ENCODE data around the gene CDHR4. TPM values are rescaled to one million over a fixed set of nuclear protein-coding genes. Genes with fewer than 3 reads are reported as not detected.

The CDHR4 gene
- total RNA-seq, 1 experiment from 2014 or later, result not detected

DNA sequence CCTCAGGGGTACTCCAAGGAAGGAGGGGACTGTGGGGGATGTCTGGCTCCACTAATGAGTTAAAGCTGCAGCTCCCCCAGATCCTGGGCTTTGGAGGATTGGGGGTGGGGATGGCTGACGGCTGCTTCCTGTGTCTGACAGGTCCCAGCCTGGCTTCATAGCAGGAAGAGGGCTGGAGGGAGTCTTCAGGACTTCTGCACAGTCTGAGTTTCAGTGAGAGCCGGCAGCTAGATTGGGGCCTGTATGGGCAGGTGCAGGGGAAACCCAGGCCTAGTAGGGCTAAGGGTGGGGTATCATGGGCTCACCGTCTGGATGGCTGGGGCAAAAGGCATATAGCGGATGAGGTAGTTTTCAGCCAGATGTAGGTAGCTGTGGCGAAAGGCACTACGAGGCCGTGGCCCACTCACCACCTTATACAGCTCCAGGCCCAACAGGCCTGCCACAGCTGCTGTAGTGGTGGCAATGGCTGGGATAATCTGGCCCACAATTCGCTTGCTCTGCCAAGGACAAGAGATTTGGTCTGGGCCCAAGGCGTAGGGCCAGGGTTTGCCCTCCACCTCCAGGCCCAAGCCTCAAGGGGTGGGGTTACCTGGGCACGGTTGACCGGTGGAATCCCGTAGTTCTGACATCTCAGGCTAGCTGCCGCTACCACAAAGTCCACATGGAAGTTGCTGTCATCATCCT lies 7.9 kb upstream of the CDHR4 start:
- peak; percentile 17 for DNase-seq
- H3K36me3 ChIP-seq (replicated peaks; ENCODE audit: control insufficient read depth, insufficient read depth, low read length), result no peaks in the 10 kb centered on the region
- H3K4me3 ChIP-seq (ENCODE audit: insufficient read depth, low read depth, low read length), result no peak overlapping the region
- peaks cover 14% of the 10 kb centered on the region for H3K27me3 ChIP-seq (ENCODE audit: control insufficient read depth, insufficient read depth, low read length)

DNA sequence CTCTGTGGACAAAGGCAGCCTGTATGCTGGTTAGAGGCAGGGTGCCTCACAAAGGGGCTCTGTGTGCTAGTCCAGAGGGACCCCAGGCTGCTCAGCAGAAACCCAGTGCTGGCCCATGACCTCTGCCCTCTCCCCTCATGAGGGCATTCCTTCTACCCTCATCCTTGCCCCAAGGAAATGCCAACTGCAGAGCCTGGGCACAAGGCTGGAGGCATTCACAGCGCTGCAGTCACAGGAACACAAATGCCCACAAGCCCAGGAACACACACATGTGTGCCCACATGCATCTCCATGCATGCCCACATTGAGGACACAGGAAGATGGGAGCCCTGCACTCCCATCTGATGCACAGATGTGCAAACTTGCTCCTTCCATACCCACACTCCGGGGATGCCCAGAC lies 7.2 kb upstream of the CDHR4 start:
- H3K4me3 ChIP-seq (ENCODE audit: insufficient read depth, low read depth, low read length), result no peak overlapping the region
- DNase-seq, result no peak
- peaks cover 15% of the 10 kb centered on the region for H3K27me3 ChIP-seq (ENCODE audit: control insufficient read depth, insufficient read depth, low read length)
- no peaks in the 10 kb centered on the region for H3K36me3 ChIP-seq (replicated peaks; ENCODE audit: control insufficient read depth, insufficient read depth, low read length)

DNA sequence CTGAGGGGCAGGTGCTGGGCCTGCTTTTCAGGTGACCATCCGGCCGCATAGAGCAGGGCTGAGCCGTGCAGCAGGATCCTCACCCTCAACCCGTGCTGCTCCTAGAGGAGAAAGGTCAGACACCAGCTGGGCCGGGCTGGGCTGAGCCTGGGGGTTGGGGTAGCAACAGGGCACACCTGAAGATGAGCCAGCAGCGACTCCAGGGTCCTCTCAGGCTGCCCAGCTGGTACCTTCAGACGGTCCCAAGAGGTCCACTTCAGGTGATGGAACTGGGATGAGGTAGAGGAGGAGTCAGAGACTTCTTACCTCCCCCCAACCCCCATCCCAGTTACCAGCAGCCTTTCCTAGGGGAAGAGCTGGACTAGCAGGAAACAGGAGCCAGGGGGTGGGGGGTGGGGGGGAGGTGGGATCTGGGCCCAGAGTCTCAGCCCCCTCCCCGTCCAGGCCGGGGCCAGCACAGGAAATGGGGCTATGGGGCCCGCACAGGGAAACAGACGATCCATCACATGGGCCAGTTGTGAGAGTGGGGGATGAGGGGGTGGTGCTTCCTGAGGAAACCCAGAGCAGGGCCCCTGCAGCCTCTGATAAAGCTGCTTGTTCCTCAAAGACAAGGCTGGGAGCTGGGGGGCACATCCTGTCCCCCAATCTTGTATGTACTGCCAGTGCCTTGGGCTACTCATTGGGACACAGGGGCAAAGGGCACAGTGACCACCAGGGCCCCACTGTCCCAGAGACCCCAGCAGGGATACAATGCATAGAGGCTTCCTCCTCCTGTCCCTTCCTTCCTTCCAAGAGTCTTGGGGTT lies 6.4 kb upstream of the CDHR4 start:
- Histone ChIP-seq H3K27me3 (ENCODE audit: control insufficient read depth, insufficient read depth, low read length) (peaks cover 17% of the 10 kb centered on the region), H3K36me3 (replicated peaks; ENCODE audit: control insufficient read depth, insufficient read depth, low read length) (no peaks in the 10 kb centered on the region), H3K4me3 (ENCODE audit: insufficient read depth, low read depth, low read length) (no peak overlapping the region)
- DNase-seq, result peak; percentile 72

DNA sequence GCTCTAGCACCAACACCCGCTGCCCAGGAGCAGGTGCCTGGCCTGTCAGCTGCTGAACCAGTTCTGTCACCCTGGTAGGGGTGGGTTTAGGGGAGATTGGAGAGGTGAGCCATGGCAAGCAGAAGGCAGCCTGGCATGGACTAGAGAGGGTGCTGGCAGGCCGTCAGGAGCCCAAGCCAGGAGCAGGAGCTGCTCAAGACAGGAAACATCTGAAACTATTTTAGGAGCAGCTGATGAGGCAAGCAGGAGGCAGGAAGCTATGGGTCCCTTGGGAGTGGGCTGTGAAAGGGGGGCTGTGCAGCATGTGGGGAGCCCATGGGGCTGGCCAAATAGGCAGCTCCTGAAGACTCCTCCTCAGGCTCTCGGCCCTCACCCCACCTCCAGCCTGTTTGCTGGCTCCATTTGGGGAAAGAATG lies 5.7 kb upstream of the CDHR4 start:
- peaks cover 17% of the 10 kb centered on the region for H3K27me3 ChIP-seq (ENCODE audit: control insufficient read depth, insufficient read depth, low read length)
- H3K4me3 ChIP-seq (ENCODE audit: insufficient read depth, low read depth, low read length), result no peak overlapping the region
- H3K36me3 ChIP-seq (replicated peaks; ENCODE audit: control insufficient read depth, insufficient read depth, low read length), result no peaks in the 10 kb centered on the region
- no peak for DNase-seq

DNA sequence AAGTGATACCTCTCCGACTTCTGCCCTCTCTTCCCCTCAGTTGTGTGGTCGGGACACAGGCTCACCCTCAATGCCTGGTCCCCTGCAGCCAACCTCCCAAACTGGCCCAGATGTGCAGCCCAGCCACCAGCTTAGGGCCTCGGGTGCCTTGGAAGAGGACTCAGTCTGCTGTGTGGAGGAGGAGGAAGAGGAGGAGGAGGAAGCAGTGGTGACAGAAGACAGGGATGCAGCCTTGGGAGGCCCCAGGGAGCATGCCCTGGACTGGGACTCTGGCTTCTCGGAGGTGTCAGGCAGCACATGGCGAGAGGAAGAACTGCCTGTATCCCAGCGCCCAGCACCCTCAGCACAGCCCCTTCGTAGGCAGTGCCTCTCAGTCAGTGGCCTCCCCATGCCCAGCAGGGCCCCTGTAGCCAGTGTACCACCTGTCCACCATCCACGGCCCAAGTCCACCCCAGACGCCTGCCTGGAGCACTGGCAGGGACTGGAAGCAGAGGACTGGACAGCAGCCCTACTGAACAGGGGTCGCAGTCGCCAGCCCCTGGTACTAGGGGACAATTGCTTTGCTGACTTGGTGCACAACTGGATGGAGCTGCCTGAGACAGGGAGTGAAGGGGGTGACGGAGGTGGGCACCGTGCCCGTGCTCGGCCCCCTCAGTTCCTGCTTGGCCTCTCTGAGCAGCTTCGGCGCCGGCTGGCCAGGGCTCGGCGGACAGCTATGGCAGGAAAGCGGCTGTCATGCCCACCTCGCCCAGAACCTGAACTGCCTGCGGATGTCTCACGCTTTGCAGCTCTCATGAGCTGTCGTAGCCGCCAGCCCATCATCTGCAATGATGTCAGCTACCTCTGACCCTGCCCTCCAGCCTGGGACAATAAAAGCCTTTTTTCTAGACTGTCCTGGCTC lies 4.7 kb upstream of the CDHR4 start:
- Histone ChIP-seq H3K36me3 (replicated peaks; ENCODE audit: control insufficient read depth, insufficient read depth, low read length) (no peaks in the 10 kb centered on the region), H3K4me3 (ENCODE audit: insufficient read depth, low read depth, low read length) (no peak overlapping the region), H3K27me3 (ENCODE audit: control insufficient read depth, insufficient read depth, low read length) (peaks cover 17% of the 10 kb centered on the region)
- peak; percentile 43 for DNase-seq

DNA sequence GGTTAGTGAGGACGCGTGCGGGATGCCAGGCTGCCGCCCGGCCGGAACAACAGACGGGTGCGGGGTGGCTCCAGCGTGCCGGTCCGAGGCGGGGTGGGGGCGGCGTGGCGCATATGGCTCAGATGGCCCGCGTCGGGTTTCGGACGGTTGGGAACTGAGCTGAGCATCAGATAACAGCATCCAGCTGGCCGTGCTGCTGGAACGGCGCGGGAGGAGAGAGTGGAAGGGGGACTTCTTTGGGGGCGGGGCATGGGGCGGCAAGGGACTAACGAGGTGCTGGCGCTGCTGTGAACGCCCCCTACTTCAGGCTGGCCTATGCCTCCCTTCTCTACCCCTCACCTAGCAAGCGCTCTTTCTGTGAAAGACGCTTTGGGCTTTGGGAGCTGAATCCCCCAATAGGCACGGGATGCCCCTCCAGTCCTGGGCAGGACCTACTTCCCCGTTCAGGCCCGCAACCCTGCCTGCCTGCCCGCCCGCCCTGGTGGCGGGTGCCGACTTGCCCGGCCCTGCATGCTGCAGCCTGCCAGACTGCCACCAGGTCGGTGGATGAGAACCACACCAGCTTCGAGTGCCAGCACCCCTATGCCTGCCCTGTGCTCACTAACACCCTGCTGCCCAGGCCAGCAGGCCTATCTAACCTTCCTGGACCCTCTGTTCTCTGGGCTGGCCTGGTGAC lies 3.9 kb upstream of the CDHR4 start:
- Histone ChIP-seq H3K4me3 (ENCODE audit: insufficient read depth, low read depth, low read length) (peak overlapping the region; percentile 79), H3K27me3 (ENCODE audit: control insufficient read depth, insufficient read depth, low read length) (peaks cover 17% of the 10 kb centered on the region), H3K36me3 (replicated peaks; ENCODE audit: control insufficient read depth, insufficient read depth, low read length) (no peaks in the 10 kb centered on the region)
- DNase-seq, result peak; percentile 89

DNA sequence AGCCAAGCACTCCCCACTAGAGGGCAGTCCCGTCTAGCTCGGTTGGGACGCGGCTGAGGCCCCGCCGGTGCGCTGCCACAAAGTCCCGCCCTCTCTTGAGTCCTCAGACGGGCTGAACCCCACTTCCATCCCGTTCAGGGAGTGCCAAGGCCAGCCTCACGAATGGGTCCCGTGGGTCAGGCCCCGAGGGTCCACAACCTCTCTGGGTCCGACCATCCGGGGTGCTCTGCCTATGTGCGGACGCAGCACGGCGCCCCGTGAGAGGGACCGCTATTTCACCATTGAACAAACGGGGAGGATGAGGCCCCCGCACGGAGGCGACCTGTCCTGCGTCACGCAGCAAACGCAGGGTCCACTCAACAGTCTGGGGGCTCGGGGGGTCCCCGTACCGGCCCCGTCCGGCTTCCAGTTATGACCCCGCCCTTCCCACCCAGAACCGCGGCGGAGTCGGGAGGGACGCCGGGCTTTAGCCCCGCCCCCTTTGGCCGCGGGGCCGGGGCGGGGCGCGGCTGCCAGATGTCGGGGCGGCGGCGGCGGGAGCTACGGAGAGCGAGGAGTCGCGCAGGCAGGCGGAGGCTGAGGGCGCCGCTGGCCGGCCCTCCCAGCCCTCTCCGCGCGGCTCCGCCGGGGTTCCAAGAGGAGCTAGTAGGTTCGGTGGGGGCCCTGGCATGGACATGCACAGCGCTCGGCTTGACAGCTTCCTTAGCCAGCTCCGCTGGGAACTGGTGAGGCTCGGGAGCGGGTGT lies 3.2 kb upstream of the CDHR4 start, which contains the start of gene INKA1:
Gene INKA1 (plus strand): TSS at position 543 of the 746 bp plus-strand sequence. CDS start 132 bp downstream, at position 675.
- H3K27me3 ChIP-seq (ENCODE audit: control insufficient read depth, insufficient read depth, low read length), result peaks cover 17% of the 10 kb centered on the region
- no peaks in the 10 kb centered on the region for H3K36me3 ChIP-seq (replicated peaks; ENCODE audit: control insufficient read depth, insufficient read depth, low read length)
- H3K4me3 ChIP-seq (ENCODE audit: insufficient read depth, low read depth, low read length), result peak within 1 kb of the TSS; percentile 79
- peak; percentile 97 for DNase-seq

DNA sequence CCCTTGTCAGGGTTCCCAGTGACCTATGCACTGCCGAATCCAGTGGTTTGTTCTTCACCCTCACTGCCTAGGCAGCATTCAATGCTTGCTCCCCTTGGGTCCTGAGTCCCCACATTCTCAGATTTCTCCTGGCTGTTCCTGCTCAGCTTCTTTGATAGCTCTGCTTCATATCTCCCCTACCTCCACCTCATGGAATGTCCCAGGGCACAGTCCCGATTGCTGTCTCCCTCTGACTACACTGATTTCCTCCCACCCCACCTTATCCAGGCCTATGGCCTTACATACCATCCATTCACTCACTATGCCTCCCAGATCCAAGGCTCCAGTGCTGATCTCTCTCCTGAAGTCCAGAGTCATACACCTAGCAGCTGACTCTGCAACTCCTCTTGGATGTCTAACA lies 1.5 kb upstream of the CDHR4 start:
- no peaks in the 10 kb centered on the region for H3K36me3 ChIP-seq (replicated peaks; ENCODE audit: control insufficient read depth, insufficient read depth, low read length)

DNA sequence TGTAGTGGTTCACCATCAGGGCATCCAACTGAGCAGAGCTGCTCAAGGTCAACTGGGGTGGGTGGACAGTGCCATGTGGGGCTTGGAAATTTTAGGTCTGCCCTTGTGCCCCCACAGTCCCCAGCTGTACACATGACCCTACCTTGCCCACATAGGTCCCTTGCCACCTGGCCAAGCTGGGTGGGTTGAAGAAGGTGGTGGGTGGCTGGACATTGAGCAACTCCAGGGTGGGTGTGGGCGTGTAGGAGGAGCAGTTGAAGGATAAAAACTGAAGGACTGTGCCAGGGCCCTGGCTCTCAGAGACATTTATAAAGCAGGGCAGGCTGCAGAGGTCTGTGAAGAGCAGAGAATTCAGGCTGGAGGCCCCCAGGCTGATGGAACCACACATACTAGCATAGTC lies 568 bp downstream of the CDHR4 start:
- Histone ChIP-seq H3K4me3 (ENCODE audit: insufficient read depth, low read depth, low read length) (no peak overlapping the region), H3K36me3 (replicated peaks; ENCODE audit: control insufficient read depth, insufficient read depth, low read length) (no peaks in the 10 kb centered on the region), H3K27me3 (ENCODE audit: control insufficient read depth, insufficient read depth, low read length) (peaks cover 12% of the 10 kb centered on the region)
- no peak for DNase-seq

More for the DNA sequence above, 1.5 kb upstream of the CDHR4 start:
- H3K27me3 ChIP-seq (ENCODE audit: control insufficient read depth, insufficient read depth, low read length), result peaks cover 17% of the 10 kb centered on the region
- DNase-seq, result peak; percentile 31
- no peak overlapping the region for H3K4me3 ChIP-seq (ENCODE audit: insufficient read depth, low read depth, low read length)

DNA sequence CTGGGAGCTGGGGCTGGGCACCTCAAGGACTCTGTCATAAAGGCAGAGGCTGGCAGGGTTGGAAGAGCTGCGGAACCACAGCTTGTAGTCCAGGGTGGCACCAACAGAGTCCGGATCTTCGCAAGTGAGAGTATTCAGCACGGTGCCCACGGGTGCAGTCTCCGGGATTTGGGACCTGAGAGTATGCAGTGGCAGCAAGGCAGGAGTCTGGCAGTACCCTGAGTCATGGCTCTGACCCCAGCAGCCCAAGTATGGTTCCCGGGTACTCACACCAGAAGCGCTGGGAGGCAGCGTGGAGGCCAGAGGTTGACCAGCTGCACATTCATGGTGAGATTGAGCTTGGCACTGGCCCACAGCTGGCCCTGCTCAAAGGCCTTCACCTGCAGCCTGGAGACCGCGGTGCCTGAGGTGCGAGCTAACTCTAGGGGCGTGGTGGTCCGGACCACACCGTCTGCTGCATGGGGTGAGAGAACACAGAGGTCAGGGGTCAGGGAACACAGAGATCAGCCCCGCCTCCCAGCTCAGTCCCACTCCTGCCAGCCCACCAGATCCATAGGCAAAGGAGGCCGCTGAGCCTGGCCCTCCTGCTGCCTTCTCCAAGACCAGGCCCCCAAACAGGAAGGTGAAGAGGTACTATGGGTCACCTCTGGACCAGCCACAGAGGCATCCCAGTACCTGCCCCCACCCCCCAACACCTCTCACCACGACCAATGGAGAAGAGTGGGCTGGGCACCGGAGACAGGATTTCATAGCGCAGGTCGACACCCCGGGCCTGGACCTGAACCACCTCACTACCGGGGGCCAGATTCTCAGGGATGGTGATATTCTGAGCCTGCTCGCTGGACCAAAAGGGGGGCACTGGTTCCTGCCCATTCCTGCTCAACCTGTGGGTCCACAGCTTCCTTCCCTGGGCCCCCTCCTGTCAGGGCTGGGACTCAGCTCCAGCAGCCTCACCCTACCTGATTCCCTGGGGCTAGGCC lies 4.5 kb downstream of the CDHR4 start:
- peaks cover 2% of the 10 kb centered on the region; the same call in 1 of the 2 replicates for H3K27me3 ChIP-seq (ENCODE audit: control insufficient read depth, insufficient read depth, low read length)
- DNase-seq, result peak; percentile 42
- no peaks in the 10 kb centered on the region for H3K36me3 ChIP-seq (replicated peaks; ENCODE audit: control insufficient read depth, insufficient read depth, low read length)
- H3K4me3 ChIP-seq (ENCODE audit: insufficient read depth, low read depth, low read length), result no peak overlapping the region

DNA sequence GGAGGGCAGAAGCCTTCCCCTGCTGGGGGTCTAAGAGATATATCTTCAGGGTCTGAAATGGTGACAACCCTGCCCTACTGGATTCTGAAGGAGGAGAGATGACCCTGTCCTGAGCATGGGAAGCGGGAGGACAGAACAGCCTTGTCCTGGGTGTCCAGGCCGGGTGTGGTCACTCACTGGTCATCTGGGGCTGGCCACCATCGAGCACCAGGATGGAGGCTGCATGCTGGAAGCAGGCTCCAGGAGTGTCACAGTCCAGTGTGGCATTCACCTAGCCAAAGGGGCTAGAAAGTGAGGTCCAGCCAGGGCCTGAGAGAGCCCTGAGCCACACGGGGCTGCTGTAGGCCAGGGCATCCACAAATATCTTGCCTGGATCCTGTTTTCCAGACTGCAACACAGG lies 5.2 kb downstream of the CDHR4 start:
- H3K27me3 ChIP-seq (ENCODE audit: control insufficient read depth, insufficient read depth, low read length), result peaks cover 2% of the 10 kb centered on the region; the same call in 1 of the 2 replicates
- H3K36me3 ChIP-seq (replicated peaks; ENCODE audit: control insufficient read depth, insufficient read depth, low read length), result no peaks in the 10 kb centered on the region
- DNase-seq, result peak; percentile 21
- no peak overlapping the region for H3K4me3 ChIP-seq (ENCODE audit: insufficient read depth, low read depth, low read length)

DNA sequence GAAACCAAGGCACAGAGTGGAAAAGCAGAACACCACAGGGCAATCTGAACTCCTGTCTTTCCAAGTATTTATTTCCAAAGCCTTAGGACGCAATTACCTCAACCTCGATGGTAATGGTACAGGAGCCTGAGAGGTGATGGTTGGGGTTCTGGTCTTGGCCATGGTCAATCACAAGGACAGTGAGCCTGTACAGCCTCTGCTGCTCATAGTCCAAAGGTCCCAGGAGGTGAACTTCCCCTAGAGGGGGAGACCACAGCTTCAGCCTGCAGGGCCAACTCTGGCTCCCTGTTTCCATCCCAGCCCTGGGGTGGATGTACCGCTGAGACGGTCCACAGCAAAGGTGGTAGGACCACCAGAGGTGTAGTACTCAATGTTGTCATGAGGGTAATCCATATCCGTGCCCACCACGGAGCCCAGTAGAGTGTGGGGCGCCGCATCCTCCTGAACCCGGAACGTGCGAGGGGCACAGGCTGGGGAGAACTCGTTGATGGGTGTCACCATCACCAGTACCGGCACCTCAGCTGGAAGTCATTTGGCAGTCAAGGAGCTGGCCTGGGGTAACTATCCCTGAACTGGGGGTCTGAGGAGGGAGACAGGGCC lies 6.1 kb downstream of the CDHR4 start:
- DNase-seq, result no peak
- peaks cover 2% of the 10 kb centered on the region; the same call in 1 of the 2 replicates for H3K27me3 ChIP-seq (ENCODE audit: control insufficient read depth, insufficient read depth, low read length)

More for the DNA sequence above, 6.1 kb downstream of the CDHR4 start:
- H3K36me3 ChIP-seq (replicated peaks; ENCODE audit: control insufficient read depth, insufficient read depth, low read length), result no peaks in the 10 kb centered on the region
- H3K4me3 ChIP-seq (ENCODE audit: insufficient read depth, low read depth, low read length), result no peak overlapping the region

Data from H7 (cell line).